Parathyroid adenoma (tissue), 2 donors: ENCODE data around the gene RBM42.

Experiments
- H2AFZ ChIP-seq: fragments of 300-600 bp; sonication (generic); one replicate; pipeline ENCODE4 v1.7.0; 2017; ENCODE audit warnings: antibody characterized with exemption, mild to moderate bottlenecking
- H3K27ac ChIP-seq: fragments of 300-600 bp; sonication (generic); one replicate; pipeline ENCODE4 v1.7.0; 2017
- H3K27me3 ChIP-seq: fragments of 300-600 bp; sonication (generic); one replicate; pipeline ENCODE4 v1.7.0; 2017; ENCODE audit warnings: low read length; ENCODE audit not compliant: control insufficient read depth, insufficient read depth
- H3K36me3 ChIP-seq: fragments of 300-600 bp; sonication (generic); one replicate; pipeline ENCODE4 v1.7.0; 2017; ENCODE audit warnings: low read length; ENCODE audit not compliant: control insufficient read depth, insufficient read depth
- H3K4me1 ChIP-seq: fragments of 300-600 bp; sonication (generic); one replicate; pipeline ENCODE4 v1.7.0; 2017; ENCODE audit warnings: control low read depth
- H3K4me2 ChIP-seq: fragments of 300-600 bp; sonication (generic); one replicate; pipeline ENCODE4 v1.7.0; 2017; ENCODE audit warnings: low read length
- H3K4me3 ChIP-seq: fragments of 300-600 bp; sonication (generic); one replicate; pipeline ENCODE4 v1.7.0; 2017; ENCODE audit warnings: low read depth, low read length
- H3K79me2 ChIP-seq: fragments of 300-600 bp; sonication (generic); one replicate; pipeline ENCODE4 v1.7.0; 2017; ENCODE audit warnings: control low read depth
- H3K9ac ChIP-seq: fragments of 300-600 bp; sonication (generic); one replicate; pipeline ENCODE4 v1.7.0; 2017; ENCODE audit warnings: mild to moderate bottlenecking
- H3K9me3 ChIP-seq: fragments of 300-600 bp; sonication (generic); one replicate; pipeline ENCODE4 v1.7.0; 2017; ENCODE audit warnings: low read length; ENCODE audit not compliant: control insufficient read depth
- CTCF ChIP-seq: fragments of 300-600 bp; sonication (generic); IDR thresholded peaks from one replicate; pipeline ENCODE4 v1.7.0; 2017; ENCODE audit warnings: antibody characterized with exemption, mild to moderate bottlenecking
- donor health status: primary hyperparathyroidism.

RBM42 gene

GRCh38 chr19:35641515-35642151, 12.8 kb downstream of the RBM42 start, which contains the start of gene ETV2:
TSS of gene ETV2 (plus strand) at chr19:35641745. CDS start at chr19:35642461, 716 bp downstream.
- Histone ChIP-seq H3K9ac (no peak within 1 kb of the TSS), H3K9me3 (no peaks in the 10 kb centered on the region), H3K79me2 (no peaks in the 10 kb centered on the region), H3K4me1 (no peaks in the 10 kb centered on the region), H3K36me3 (no peaks in the 10 kb centered on the region), H2AFZ (no peak within 1 kb of the TSS), H3K27me3 (no peaks in the 10 kb centered on the region), H3K4me3 (no peak within 1 kb of the TSS), H3K27ac (no peak within 1 kb of the TSS), H3K4me2 (no peak within 1 kb of the TSS)
- no peak for TF ChIP-seq CTCF

- Histone ChIP-seq H3K4me3 (no peak overlapping the region), H3K9me3 (no peaks in the 10 kb centered on the region), H3K79me2 (peaks cover 1% of the 10 kb centered on the region), H3K36me3 (no peaks in the 10 kb centered on the region), H2AFZ (no peak overlapping the region), H3K9ac (no peak overlapping the region), H3K4me1 (no peaks in the 10 kb centered on the region), H3K27me3 (no peaks in the 10 kb centered on the region), H3K27ac (no peak overlapping the region), H3K4me2 (no peak overlapping the region)
- no peak for TF ChIP-seq CTCF
Observed at GRCh38 chr19:35642312-35642711, 13.5 kb downstream of the RBM42 start.

- Histone ChIP-seq H3K4me1 (no peaks in the 10 kb centered on the region), H3K79me2 (peaks cover 2% of the 10 kb centered on the region), H2AFZ (peak overlapping the region; percentile 82), H3K36me3 (no peaks in the 10 kb centered on the region), H3K4me3 (peak overlapping the region; percentile 81), H3K9ac (no peak overlapping the region), H3K4me2 (peak overlapping the region; percentile 99), H3K9me3 (no peaks in the 10 kb centered on the region), H3K27ac (peak overlapping the region; percentile 88), H3K27me3 (no peaks in the 10 kb centered on the region)
- no peak for TF ChIP-seq CTCF
Observed at GRCh38 chr19:35642798-35643254, 14.0 kb downstream of the RBM42 start.

- no peaks in the 10 kb centered on the region for H3K9me3 ChIP-seq
- no peaks in the 10 kb centered on the region for H3K27me3 ChIP-seq
- no peak overlapping the region for H3K9ac ChIP-seq
- peaks cover 6% of the 10 kb centered on the region for H3K79me2 ChIP-seq
- peak overlapping the region; percentile 99 for H3K4me2 ChIP-seq
- H2AFZ ChIP-seq: peak overlapping the region; percentile 82
- H3K4me1 ChIP-seq: no peaks in the 10 kb centered on the region
- H3K27ac ChIP-seq: peak overlapping the region; percentile 88
- no peak for TF ChIP-seq CTCF
- no peaks in the 10 kb centered on the region for H3K36me3 ChIP-seq
- H3K4me3 ChIP-seq: peak overlapping the region; percentile 81
Observed at GRCh38 chr19:35643255-35644205, 14.7 kb downstream of the RBM42 start.
